Measurements from ENCODE around the gene RPL10. TPM values are rescaled to one million over a fixed set of nuclear protein-coding genes. Genes with fewer than 3 reads are reported as not detected.
A peak's percentile ranks its signal among the peaks of the same experiment; 100 is the strongest.

RPL10 gene
- 3,704 TPM for total RNA-seq (ENCODE audit: unreplicated experiment)
- long read RNA-seq, transcript RPL10-201 (6 exons, 2,278 nt), result major isoform, 4,858 of 5,067 reads
- long read RNA-seq, transcript RPL10-204 (7 exons, 2,318 nt), result minor isoform, 118 of 5,067 reads
- long read RNA-seq, transcript RPL10-207 (7 exons, 657 nt), result minor isoform, 12 of 5,067 reads
- long read RNA-seq, partial matches to known transcripts, result 49 of 5,067 reads
- long read RNA-seq, other reads (novel, unspliced or antisense), result 23 of 5,067 reads

DNA sequence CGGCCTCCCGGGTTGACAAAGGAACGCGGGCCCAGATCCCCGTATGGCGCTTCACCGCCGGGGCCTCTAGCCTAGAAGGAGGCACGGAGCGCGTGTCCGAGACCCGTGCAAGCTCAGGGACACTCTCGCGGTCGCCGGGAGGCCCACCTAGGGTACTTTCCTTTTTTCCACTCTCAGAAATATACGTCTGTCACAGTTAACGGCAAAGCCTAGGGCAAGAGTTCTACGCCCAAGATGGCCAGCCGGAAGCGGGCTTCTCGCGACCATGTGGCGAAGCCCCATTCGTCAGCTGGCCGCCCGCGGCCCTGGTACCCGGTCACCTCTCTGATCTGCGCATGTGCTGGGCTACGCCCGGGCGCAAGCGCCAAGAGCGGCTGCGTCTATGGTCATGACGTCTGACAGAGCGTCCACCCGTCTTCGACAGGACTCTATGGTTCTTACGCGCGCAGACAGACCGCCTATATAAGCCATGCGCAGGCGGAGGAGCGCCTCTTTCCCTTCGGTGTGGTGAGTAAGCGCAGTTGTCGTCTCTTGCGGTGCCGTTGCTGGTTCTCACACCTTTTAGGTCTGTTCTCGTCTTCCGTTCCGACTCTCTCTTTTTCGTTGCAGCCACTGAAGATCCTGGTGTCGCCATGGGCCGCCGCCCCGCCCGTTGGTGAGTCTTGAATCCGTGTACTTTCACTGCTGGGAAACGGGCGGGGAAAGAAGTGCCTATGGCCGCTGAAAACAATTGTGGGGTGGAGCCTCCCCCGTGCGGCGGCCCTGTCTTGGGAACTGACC is at the start of gene RPL10:
Gene RPL10, plus strand, starts transcription at position 490 of the 780 bp plus-strand sequence. Its CDS starts 143 bp downstream, at position 633.
- H3K9me3 Mint-ChIP-seq (ENCODE audit: unreplicated experiment), result no peaks in the 10 kb centered on the region
- peaks cover 12% of the 10 kb centered on the region for H3K4me1 Mint-ChIP-seq (ENCODE audit: unreplicated experiment)
- peaks cover 21% of the 10 kb centered on the region for H3K27me3 Mint-ChIP-seq (ENCODE audit: unreplicated experiment)
- TF ChIP-seq CTCF (IDR thresholded peaks at IDR 0.05; ENCODE audit: unreplicated experiment), result no peak
- DNase-seq (ENCODE audit: low spot score), result peak; percentile 83
- peaks cover 17% of the 10 kb centered on the region for H3K36me3 Mint-ChIP-seq (ENCODE audit: low read depth, unreplicated experiment)
- peak within 1 kb of the TSS; percentile 99 for H3K27ac Mint-ChIP-seq (ENCODE audit: unreplicated experiment)
- peak within 1 kb of the TSS; percentile 99 for H3K4me3 Mint-ChIP-seq (ENCODE audit: unreplicated experiment)

- Mint-ChIP-seq H3K4me1 (ENCODE audit: unreplicated experiment) (peaks cover 4% of the 10 kb centered on the region), H3K27me3 (ENCODE audit: unreplicated experiment) (peaks cover 3% of the 10 kb centered on the region), H3K36me3 (ENCODE audit: low read depth, unreplicated experiment) (no peaks in the 10 kb centered on the region), H3K4me3 (ENCODE audit: unreplicated experiment) (no peak overlapping the region), H3K27ac (ENCODE audit: unreplicated experiment) (no peak overlapping the region), H3K9me3 (ENCODE audit: unreplicated experiment) (no peaks in the 10 kb centered on the region)
- no peak for DNase-seq (ENCODE audit: low spot score)
- no peak for TF ChIP-seq CTCF (IDR thresholded peaks at IDR 0.05; ENCODE audit: unreplicated experiment)
Observed at GRCh38 chrX:154348646-154349358, 49.4 kb upstream of the RPL10 start.

DNA sequence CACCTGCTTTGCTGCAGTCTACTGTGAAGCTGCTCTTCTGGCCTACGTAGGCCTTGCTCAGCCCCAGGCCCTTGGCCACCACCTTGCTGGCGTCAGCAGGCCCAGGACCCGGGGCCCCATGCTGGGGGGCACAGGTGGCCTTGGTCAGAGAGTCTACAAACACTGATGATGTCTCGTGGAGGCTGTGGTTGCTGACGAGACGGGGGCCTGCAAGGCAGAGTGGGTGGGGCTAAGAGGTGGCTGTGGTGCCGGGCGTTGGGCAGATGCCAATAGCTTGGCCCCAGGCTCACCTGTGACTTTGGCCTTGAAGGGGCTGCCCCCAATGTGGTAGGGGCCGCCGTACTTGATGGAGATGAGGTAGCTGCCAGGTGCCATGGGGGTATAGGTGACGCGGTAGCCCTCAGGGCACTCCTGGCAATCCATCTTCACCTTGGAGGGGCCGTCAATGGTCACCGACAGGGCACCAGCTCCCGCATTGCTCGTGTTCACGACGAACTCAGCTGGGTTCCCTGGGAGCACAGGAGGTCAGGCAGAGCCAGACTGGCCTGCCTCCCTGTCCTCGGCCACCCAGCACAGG is 48.7 kb upstream of the RPL10 start:
- H3K27me3 Mint-ChIP-seq (ENCODE audit: unreplicated experiment), result peaks cover 3% of the 10 kb centered on the region
- peaks cover 4% of the 10 kb centered on the region for H3K4me1 Mint-ChIP-seq (ENCODE audit: unreplicated experiment)
- no peaks in the 10 kb centered on the region for H3K9me3 Mint-ChIP-seq (ENCODE audit: unreplicated experiment)
- H3K4me3 Mint-ChIP-seq (ENCODE audit: unreplicated experiment), result no peak overlapping the region
- DNase-seq (ENCODE audit: low spot score), result no peak
- TF ChIP-seq CTCF (IDR thresholded peaks at IDR 0.05; ENCODE audit: unreplicated experiment), result no peak
- H3K27ac Mint-ChIP-seq (ENCODE audit: unreplicated experiment), result no peak overlapping the region
- no peaks in the 10 kb centered on the region for H3K36me3 Mint-ChIP-seq (ENCODE audit: low read depth, unreplicated experiment)

DNA sequence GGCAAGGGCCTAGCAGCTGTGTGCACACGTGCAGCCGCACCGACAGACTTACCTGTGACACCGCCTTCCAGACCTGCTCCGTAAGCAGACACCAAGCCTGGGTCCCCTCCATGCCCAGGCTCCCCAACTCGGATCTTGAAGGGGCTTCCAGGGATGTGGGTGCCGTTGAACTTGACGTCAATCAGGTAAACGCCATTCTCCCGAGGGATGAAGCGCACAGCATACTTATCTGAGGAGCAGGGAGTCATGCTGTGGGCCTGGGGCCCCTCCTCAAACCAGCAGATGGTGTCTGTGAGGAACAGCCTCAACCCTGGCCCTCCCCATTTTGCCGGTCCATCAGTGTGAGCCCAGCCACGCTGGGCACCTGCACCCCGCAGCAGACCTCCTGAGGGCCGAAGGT is 48.2 kb upstream of the RPL10 start:
- no peaks in the 10 kb centered on the region for H3K9me3 Mint-ChIP-seq (ENCODE audit: unreplicated experiment)
- H3K36me3 Mint-ChIP-seq (ENCODE audit: low read depth, unreplicated experiment), result no peaks in the 10 kb centered on the region
- TF ChIP-seq CTCF (IDR thresholded peaks at IDR 0.05; ENCODE audit: unreplicated experiment), result no peak
- no peak overlapping the region for H3K27ac Mint-ChIP-seq (ENCODE audit: unreplicated experiment)
- H3K4me3 Mint-ChIP-seq (ENCODE audit: unreplicated experiment), result no peak overlapping the region
- H3K4me1 Mint-ChIP-seq (ENCODE audit: unreplicated experiment), result peaks cover 4% of the 10 kb centered on the region
- H3K27me3 Mint-ChIP-seq (ENCODE audit: unreplicated experiment), result peaks cover 3% of the 10 kb centered on the region
- DNase-seq (ENCODE audit: low spot score), result no peak

Data from endothelial cell (in vitro differentiated cells).